K562 (cell line): Measurements from ENCODE around the gene ELP1. TPM values are rescaled to one million over a fixed set of nuclear protein-coding genes. Genes with fewer than 3 reads are reported as not detected.

Source experiments
- ATAC-seq: fragments of 200-7000 bp; cut with Tn5 transposase; 3 replicates; pipeline ENCODE4 v1.9.1; 2020; ENCODE audit warnings: moderate library complexity
- BruUV-seq: library from RNA; stranded (reverse); fragments of 400-500 nt; replicated peaks from 2 replicates; lab custom pipeline; 2021; lab: Mats Ljungman, UMichigan
- CTCF ChIA-PET: fragments of 300-600 bp; formaldehyde crosslinking; extraction: SDS; loops from one replicate; lab custom pipeline; 2021; ENCODE audit warnings: low intra/inter-chr PET ratio; lab: Yijun Ruan, JAX
- POLR2A ChIA-PET: fragments of 300-600, 350-650 bp; sonication (Branson Sonifier 250); formaldehyde crosslinking; extraction: SDS; loops from one replicate; lab custom pipeline; 2021; ENCODE audit warnings: antibody characterized with exemption, inconsistent platforms; lab: Yijun Ruan, JAX
- DNase-seq, 4 experiments: peaks; one replicate each; pipeline versions ENCODE4 v3.0.0 to v3.0.0-alpha.2; 2011 to 2018; ENCODE audit warnings: low spot score in 3 of 4, mixed read lengths in 3 of 4; ENCODE audit errors: extremely low read depth in 1 of 4
- FAIRE-seq: peaks from 2 replicates; lab custom pipeline; 2011; peaks lifted over from hg19 to GRCh38; lab: Jason Lieb, UNC
- H2AFZ ChIP-seq: 2 replicates; pipeline ENCODE4 v1.6.0; 2011; ENCODE audit warnings: low read depth, low read length, control low read depth, inconsistent platforms
- H3K27ac ChIP-seq: fragments of 200-600 bp; 3 replicates; pipeline ENCODE4 v1.8.0; 2011; ENCODE audit warnings: low read depth, mild to moderate bottlenecking, control low read depth, inconsistent platforms, low read length, moderate library complexity, mixed read lengths; ENCODE audit errors: extremely low read depth
- H3K27me3 ChIP-seq, 2 experiments: fragments of 300-600 bp in 1 of 2; 2 replicates in 1 of 2; 3 replicates in 1 of 2; pipeline versions ENCODE4 v1.6.0 to v1.8.0; 2011; ENCODE audit warnings: inconsistent platforms in 2 of 2, low read length in 2 of 2, mild to moderate bottlenecking in 1 of 2, mixed read lengths in 1 of 2, moderate library complexity in 1 of 2; ENCODE audit not compliant: control insufficient read depth in 2 of 2, insufficient read depth in 2 of 2
- H3K36me3 ChIP-seq: fragments of 300-600 bp; 3 replicates; pipeline ENCODE4 v1.8.0; 2011; ENCODE audit warnings: mild to moderate bottlenecking, low read length, inconsistent platforms; ENCODE audit not compliant: control insufficient read depth, insufficient read depth
- H3K4me1 ChIP-seq, 2 experiments: fragments of 200-600 bp in 1 of 2; replicated peaks in 1 of 2; 2 replicates in 1 of 2; 3 replicates in 1 of 2; pipeline versions ENCODE4 v1.5.1 to v1.8.0; 2011; ENCODE audit warnings: inconsistent platforms in 2 of 2, low read length in 2 of 2, mild to moderate bottlenecking in 1 of 2, mixed read lengths in 1 of 2, moderate library complexity in 1 of 2; ENCODE audit not compliant: control insufficient read depth in 2 of 2, insufficient read depth in 2 of 2
- H3K4me2 ChIP-seq: 2 replicates; pipeline ENCODE4 v1.6.1; 2011; ENCODE audit warnings: low read length, control low read depth, inconsistent platforms, mixed read lengths; ENCODE audit not compliant: insufficient read depth
- H3K4me3 ChIP-seq: fragments of 200-600 bp; sonication (generic), shearing (Covaris generic); 2 replicates; pipeline ENCODE4 v1.5.1; 2016; ENCODE audit warnings: control low read depth, inconsistent platforms
- H3K79me2 ChIP-seq: fragments of 200-600 bp; 3 replicates; pipeline ENCODE4 v1.8.0; 2011; ENCODE audit warnings: low read length, inconsistent platforms; ENCODE audit not compliant: control insufficient read depth, insufficient read depth
- H3K9ac ChIP-seq, 2 experiments: 2 replicates each; pipeline versions ENCODE4 v1.6.0 to v1.6.1; 2011; ENCODE audit warnings: low read depth in 2 of 2, low read length in 2 of 2, control low read depth in 1 of 2, inconsistent platforms in 1 of 2, mild to moderate bottlenecking in 1 of 2, mixed read lengths in 1 of 2; ENCODE audit not compliant: insufficient read depth in 1 of 2
- H3K9me1 ChIP-seq: one replicate; pipeline ENCODE4 v1.6.0; 2011; ENCODE audit warnings: inconsistent platforms, mild to moderate bottlenecking, low read length, moderate library complexity; ENCODE audit not compliant: control insufficient read depth, insufficient read depth
- H3K9me3 ChIP-seq: replicated peaks from 2 replicates; pipeline ENCODE4 v1.5.1; 2011; ENCODE audit warnings: low read depth, low read length, inconsistent platforms; ENCODE audit not compliant: control insufficient read depth, insufficient read depth
- H4K20me1 ChIP-seq: replicated peaks from 2 replicates; pipeline ENCODE4 v1.6.1; 2011; ENCODE audit warnings: low read length, inconsistent platforms, mixed read lengths; ENCODE audit not compliant: control insufficient read depth, insufficient read depth
- CBFA2T3 ChIP-seq: fragments of 450-650 bp; IDR thresholded peaks from 2 replicates; pipeline ENCODE4 v1.6.1; 2017
- ETV1 ChIP-seq: fragments of 450-650 bp; conservative IDR thresholded peaks from 2 replicates; pipeline ENCODE4 v1.6.1; 2016; ENCODE audit warnings: missing genetic modification characterization, control low read depth, low read depth, missing compliant biosample characterization
- GTF2E2 ChIP-seq: fragments of 200-800 bp; sonication (Bioruptor generic); IDR thresholded peaks from 2 replicates; pipeline ENCODE4 v1.6.1; 2016; ENCODE audit warnings: missing genetic modification characterization, missing compliant biosample characterization
- KLF6 ChIP-seq: fragments of 250-450 bp; sonication (Bioruptor Pico); IDR thresholded peaks from 2 replicates; pipeline ENCODE4 v1.4.0; 2020; ENCODE audit warnings: mild to moderate bottlenecking, moderate library complexity, borderline replicate concordance
- MCM5 ChIP-seq: fragments of 450-650 bp; IDR thresholded peaks from 2 replicates; pipeline ENCODE4 v1.6.1; 2016; ENCODE audit warnings: low read depth
- MTA3 ChIP-seq: fragments of 450-650 bp; formaldehyde crosslinking; IDR thresholded peaks from 2 replicates; pipeline ENCODE4 v1.6.1; 2017; ENCODE audit warnings: mild to moderate bottlenecking, borderline replicate concordance
- RBM39 ChIP-seq: fragments of 200-400 bp; formaldehyde crosslinking; optimal IDR thresholded peaks from 2 replicates; pipeline ENCODE3; 2018; ENCODE audit warnings: low read depth, low read length
- SAFB2 ChIP-seq: fragments of 200-400 bp; formaldehyde crosslinking; IDR thresholded peaks from 2 replicates; pipeline ENCODE4 v1.6.1; 2018; ENCODE audit warnings: borderline replicate concordance, low read length, low read depth, moderate library complexity; ENCODE audit not compliant: severe bottlenecking
- SMAD3 ChIP-seq: fragments of 450-650 bp; formaldehyde crosslinking; conservative IDR thresholded peaks from 2 replicates; pipeline ENCODE4 v1.4.0; 2020; ENCODE audit warnings: mild to moderate bottlenecking
- SMAD4 ChIP-seq: fragments of 250-450 bp; sonication (Bioruptor Pico); conservative IDR thresholded peaks from 2 replicates; pipeline ENCODE4 v1.8.0; 2021; ENCODE audit warnings: inconsistent platforms, mild to moderate bottlenecking, moderate library complexity
- ZNF12 ChIP-seq: sonication (generic); formaldehyde crosslinking; IDR thresholded peaks from 2 replicates; pipeline ENCODE4 v1.4.0; 2020; ENCODE audit warnings: mild to moderate bottlenecking, missing genetic modification reagents
- ZNF175 ChIP-seq: fragments of 200-800 bp; sonication (Bioruptor generic); IDR thresholded peaks from 2 replicates; pipeline ENCODE4 v1.6.1; 2016; ENCODE audit warnings: low read depth, mild to moderate bottlenecking, missing genetic modification characterization, missing compliant biosample characterization
- ZNF696 ChIP-seq: fragments of 250-450 bp; sonication (Bioruptor Pico); conservative IDR thresholded peaks from 2 replicates; pipeline ENCODE4 v1.4.0; 2020; ENCODE audit warnings: mild to moderate bottlenecking, moderate library complexity
- WGBS: fragments of 100-300 bp; shearing (Covaris generic); methylation state at CpG from one replicate; pipeline ENCODE4 v1.1.6; 2016; ENCODE audit warnings: low coverage, mixed read lengths; ENCODE audit not compliant: insufficient coverage; ENCODE audit errors: missing lambda C conversion rate; 5-methylcytosine and 5-hydroxymethylcytosine counted together
- in situ Hi-C: fragments of 300-500 bp; cut with MboI; formaldehyde crosslinking; loops from 4 replicates; pipeline ENCODE4 v1.15.0; 2018; ENCODE audit warnings: inconsistent platforms, mixed read lengths
- intact Hi-C: fragments of 100-400 bp; cut with micrococcal nuclease; formaldehyde crosslinking; loops from 2 replicates; pipeline ENCODE4 v1.14.2; 2022
- polyA plus RNA-seq, 8 experiments: library from polyadenylated mRNA; depleted of rRNA in 4 of 8; stranded (reverse) in 5 of 8; unstranded in 3 of 8; fragments of >200 nt; fragmentation: Nextera tagmentation in 2 of 8; fragmentation: Illumina TruSeq in 1 of 8; extraction: Ambion mirVana in 2 of 8; extraction: Trizol in 1 of 8; gene quantifications; 2 replicates each; pipeline versions ENCODE4 v1.2.1 to v1.2.3, GENCODE V29; 2011 to 2014; ENCODE audit warnings: inconsistent platforms in 1 of 8, missing spikeins in 1 of 8
- total RNA-seq, 7 experiments: library from RNA; depleted of rRNA in 6 of 7; stranded (reverse); fragments of >200 nt in 6 of 7; fragmentation: Illumina TruSeq in 2 of 7; extraction: Trizol in 2 of 7; gene quantifications; 2 replicates each; pipeline versions ENCODE4 v1.2.1 to v1.2.3, GENCODE V29; 2011 to 2021; ENCODE audit warnings: low replicate concordance in 1 of 7
- TF ChIP-seq, protein P1 (sequence below): sonication (generic); formaldehyde crosslinking; IDR thresholded peaks from 2 replicates; pipeline ENCODE4 v1.8.0; 2022; ENCODE audit warnings: missing genetic modification reagents, mild to moderate bottlenecking, borderline replicate concordance
- TF ChIP-seq, protein P2 (sequence below): fragments of 450-650 bp; IDR thresholded peaks from 2 replicates; pipeline ENCODE4 v1.6.1; 2016; ENCODE audit warnings: borderline replicate concordance
- TF ChIP-seq, protein P3 (sequence below): fragments of 250-450 bp; sonication (Bioruptor Pico); IDR thresholded peaks from 2 replicates; pipeline ENCODE4 v1.8.0; 2021; ENCODE audit warnings: moderate library complexity, mild to moderate bottlenecking, inconsistent platforms

Gene ELP1
- total and polyA plus RNA-seq, 9 of the 15 experiments (the other 6 are each of a cell fraction or from before 2014, with no cell fraction given): 17.0 to 48.6 (median 39.7) TPM

DNA sequence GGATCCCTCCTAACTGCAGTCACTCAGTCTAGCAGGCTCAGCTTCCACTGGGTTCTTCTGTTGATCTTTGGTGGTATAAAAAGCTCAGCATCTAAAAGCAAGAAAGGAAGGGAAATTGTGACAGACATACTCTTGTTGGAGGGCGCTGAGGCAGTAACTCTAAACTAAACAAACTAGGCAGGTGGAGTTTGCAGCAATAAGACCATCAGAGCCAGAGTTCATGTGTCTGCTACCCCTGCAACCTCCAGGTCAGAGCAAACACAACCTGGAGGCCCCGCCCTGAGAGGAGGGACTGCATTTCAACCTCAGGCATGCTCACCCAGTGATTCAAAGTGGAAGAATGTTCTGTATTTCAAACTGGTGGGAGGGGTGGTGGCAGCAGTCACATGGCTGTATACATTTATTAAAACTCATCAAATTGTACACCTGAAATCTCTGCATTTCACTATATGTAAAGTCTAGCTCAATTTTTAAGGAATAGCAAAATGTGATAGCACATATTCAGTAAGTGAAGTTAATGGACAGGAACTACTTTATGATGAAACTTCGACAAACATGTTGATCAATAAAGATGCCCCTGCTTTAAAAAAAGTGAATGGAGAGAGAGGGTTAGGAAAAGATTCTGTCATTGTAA, 64.7 kb downstream of the ELP1 start (continued):
- TF ChIP-seq, protein P1, sequence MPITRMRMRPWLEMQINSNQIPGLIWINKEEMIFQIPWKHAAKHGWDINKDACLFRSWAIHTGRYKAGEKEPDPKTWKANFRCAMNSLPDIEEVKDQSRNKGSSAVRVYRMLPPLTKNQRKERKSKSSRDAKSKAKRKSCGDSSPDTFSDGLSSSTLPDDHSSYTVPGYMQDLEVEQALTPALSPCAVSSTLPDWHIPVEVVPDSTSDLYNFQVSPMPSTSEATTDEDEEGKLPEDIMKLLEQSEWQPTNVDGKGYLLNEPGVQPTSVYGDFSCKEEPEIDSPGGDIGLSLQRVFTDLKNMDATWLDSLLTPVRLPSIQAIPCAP (CRISPR knock-in tag): no peak
- TF ChIP-seq ZNF175 (CRISPR knock-in tag) (no peak), ZNF12 (CRISPR knock-in tag) (no peak), SMAD3 (CRISPR knock-in tag) (no peak)

DNA sequence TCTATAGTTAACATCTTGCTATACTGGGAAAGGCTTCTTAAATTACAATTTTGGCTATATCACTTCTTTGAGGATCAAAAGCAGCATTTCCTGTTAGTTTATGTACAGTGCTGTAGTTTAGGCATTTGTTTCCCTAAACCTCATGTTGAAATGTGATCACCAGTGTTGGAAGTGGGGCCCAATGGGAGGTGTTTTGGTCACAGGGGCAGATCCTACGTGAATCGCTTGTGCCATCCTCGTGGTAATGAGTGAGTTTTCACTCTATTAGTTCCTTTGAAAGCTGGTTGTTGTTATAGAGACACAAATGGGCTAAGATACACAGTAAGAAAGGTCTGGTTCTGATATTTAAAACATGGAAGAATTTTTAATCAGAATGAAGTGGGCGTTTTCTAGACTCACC, 66.1 kb downstream of the ELP1 start:
- 88% methylated on average over 4 of the region's 4 CpGs for WGBS
- CTCF ChIA-PET: no interaction called here
- no peak overlapping the region for H3K27ac ChIP-seq

More for the DNA sequence above, 66.1 kb downstream of the ELP1 start:
- ATAC-seq (no peak), FAIRE-seq (no peak), DNase-seq (no peak)
- BruUV-seq: no TSS peak
- POLR2A ChIA-PET: interaction anchor here (1.4 kb wide), 1 partner anchor 13 kb away, joined by 4 read pairs; no protein-coding TSS in a partner anchor
- in situ Hi-C loops: no loop called here
- Histone ChIP-seq H3K79me2 (no peaks in the 10 kb centered on the region), H4K20me1 (no peaks in the 10 kb centered on the region), H3K4me1 (no peaks in the 10 kb centered on the region), H3K36me3 (peaks cover 24% of the 10 kb centered on the region; the same call in 2 of the 3 replicates), H3K9me1 (no peaks in the 10 kb centered on the region), H3K4me3 (no peak overlapping the region), H3K9ac (no peak overlapping the region), H3K9me3 (no peaks in the 10 kb centered on the region), H3K27me3 (no peaks in the 10 kb centered on the region), H2AFZ (no peak overlapping the region), H3K4me2 (no peak overlapping the region)
- TF ChIP-seq ZNF696 (CRISPR knock-in tag) (no peak), KLF6 (no peak), GTF2E2 (tag) (no peak), RBM39 (no peak), CBFA2T3 (no peak), MCM5 (no peak), SAFB2 (no peak), SMAD4 (CRISPR knock-in tag) (no peak), MTA3 (no peak), ETV1 (tag) (no peak)
- TF ChIP-seq, protein P2, sequence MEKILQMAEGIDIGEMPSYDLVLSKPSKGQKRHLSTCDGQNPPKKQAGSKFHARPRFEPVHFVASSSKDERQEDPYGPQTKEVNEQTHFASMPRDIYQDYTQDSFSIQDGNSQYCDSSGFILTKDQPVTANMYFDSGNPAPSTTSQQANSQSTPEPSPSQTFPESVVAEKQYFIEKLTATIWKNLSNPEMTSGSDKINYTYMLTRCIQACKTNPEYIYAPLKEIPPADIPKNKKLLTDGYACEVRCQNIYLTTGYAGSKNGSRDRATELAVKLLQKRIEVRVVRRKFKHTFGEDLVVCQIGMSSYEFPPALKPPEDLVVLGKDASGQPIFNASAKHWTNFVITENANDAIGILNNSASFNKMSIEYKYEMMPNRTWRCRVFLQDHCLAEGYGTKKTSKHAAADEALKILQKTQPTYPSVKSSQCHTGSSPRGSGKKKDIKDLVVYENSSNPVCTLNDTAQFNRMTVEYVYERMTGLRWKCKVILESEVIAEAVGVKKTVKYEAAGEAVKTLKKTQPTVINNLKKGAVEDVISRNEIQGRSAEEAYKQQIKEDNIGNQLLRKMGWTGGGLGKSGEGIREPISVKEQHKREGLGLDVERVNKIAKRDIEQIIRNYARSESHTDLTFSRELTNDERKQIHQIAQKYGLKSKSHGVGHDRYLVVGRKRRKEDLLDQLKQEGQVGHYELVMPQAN: no peak
- TF ChIP-seq, protein P3, sequence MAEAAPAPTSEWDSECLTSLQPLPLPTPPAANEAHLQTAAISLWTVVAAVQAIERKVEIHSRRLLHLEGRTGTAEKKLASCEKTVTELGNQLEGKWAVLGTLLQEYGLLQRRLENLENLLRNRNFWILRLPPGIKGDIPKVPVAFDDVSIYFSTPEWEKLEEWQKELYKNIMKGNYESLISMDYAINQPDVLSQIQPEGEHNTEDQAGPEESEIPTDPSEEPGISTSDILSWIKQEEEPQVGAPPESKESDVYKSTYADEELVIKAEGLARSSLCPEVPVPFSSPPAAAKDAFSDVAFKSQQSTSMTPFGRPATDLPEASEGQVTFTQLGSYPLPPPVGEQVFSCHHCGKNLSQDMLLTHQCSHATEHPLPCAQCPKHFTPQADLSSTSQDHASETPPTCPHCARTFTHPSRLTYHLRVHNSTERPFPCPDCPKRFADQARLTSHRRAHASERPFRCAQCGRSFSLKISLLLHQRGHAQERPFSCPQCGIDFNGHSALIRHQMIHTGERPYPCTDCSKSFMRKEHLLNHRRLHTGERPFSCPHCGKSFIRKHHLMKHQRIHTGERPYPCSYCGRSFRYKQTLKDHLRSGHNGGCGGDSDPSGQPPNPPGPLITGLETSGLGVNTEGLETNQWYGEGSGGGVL (CRISPR knock-in tag): no peak
- intact Hi-C loops: no loop called here
